ENCODE results near the gene BRD4.

Gene BRD4

GRCh38 chr19:15247107-15248014 lies 85.0 kb downstream of the BRD4 start:
- no peak for DNase-seq

- DNase-seq: no peak
These were observed 86.2 kb downstream of the BRD4 start for GRCh38 chr19:15246198-15246481.

GRCh38 chr19:15245370-15246197 lies 86.8 kb downstream of the BRD4 start:
- no peak for DNase-seq

DNA sequence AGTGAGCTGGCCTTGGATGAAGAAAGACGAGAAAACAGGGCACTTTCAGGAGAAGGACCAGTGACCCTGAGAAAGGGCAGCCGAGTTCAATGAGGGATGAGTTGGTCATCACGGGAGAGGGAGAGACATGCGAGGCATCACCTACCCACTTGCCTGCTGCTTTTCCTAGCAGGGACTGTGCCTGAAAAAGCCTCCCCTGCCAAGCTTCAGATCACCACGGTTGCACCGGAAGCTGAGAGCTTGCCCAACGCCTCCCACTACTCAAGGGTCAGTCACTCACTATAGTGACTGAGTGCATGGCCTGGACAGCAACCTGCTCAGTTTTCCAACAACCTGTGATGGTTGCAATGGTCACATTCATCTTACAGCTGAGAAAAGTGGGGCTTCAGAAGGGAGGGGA lies 87.5 kb downstream of the BRD4 start:
- DNase-seq: no peak

GRCh38 chr19:15244106-15244803 lies 88.1 kb downstream of the BRD4 start:
- no peak for DNase-seq

GRCh38 chr19:15243236-15243957 lies 88.9 kb downstream of the BRD4 start:
- DNase-seq: no peak

DNA sequence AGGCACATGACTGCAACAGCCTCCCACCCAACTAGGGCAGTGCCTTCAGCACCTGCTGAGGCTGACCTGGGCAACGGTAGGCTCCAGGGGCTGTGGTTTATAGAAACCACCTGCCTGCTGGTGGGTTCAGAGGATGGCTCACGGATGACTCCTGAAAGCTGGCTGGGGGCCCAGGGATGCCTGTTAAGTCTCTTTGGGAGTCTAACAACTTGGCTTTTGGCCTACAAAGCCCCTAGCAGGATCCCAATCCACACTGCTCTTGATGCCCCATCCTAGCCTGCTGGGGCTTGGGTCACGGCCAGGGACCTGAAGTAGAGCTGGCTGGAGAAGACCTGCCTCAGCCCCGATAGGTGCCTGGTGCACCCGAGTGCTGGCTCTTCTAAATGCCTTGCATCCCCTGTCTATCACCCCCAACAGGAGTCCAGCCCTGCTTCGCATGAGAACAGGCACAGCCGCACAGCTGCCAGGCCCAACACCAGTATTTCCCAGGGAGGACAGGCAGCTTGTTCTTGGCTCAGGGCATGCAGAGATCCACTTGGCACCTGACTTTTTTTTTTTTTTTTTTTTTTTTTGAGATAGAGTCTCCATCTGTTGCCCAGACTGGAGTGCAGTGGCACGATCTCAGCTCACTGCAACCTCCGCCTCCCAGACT lies 91.0 kb downstream of the BRD4 start:
- no peak for DNase-seq

DNA sequence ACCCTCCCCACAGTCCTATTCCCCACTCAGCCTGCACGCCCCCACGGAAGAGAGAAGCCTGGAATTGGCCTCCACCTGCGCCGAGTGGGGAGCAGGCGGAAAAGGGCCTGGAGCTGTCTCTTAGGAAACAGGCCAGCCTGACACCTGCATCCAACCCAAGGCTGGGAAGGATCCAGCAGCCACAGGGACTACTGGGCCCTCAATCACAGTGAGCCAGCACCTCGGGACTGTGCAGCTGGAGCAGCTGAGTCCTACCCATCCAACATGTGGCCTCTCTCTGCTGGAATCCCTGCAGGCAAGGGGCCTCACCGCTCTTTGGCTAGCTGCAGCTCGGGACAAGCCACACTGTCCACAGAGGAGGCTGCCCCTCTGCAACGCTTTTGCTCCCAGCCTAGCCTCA lies 91.8 kb downstream of the BRD4 start:
- no peak for DNase-seq

DNA sequence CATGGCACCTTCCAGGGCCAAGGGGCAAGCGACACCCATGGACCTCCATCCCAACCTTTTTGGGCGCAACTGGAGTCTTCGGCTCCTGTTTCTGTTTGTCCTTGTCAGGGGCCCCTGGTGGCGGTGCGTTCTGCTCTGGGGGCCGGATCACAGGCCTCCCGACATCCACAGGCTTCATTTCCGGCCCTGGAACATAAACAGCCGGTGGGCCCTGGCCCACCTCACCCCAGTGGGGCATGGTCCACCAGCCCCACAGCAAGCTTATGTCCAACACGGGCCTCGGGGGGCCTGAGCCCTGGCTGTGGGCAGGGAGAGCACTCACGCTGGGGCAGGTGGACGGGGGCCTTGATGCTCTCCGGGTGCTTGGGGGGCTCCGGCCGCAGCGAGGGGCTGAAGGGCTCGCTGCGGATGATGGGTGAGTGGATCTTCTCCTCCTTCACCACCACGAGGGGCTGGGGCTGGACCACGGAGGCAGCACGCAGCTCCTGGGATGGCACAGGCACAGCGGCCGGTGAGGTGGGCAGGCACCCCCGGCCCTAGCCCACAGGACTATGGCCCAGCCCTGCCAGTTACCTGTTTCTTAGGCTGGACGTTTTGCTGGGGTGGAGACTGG lies 92.9 kb downstream of the BRD4 start:
- no peak for DNase-seq

GRCh38 chr19:15238639-15239155 lies 93.6 kb downstream of the BRD4 start:
- DNase-seq: no peak

DNA sequence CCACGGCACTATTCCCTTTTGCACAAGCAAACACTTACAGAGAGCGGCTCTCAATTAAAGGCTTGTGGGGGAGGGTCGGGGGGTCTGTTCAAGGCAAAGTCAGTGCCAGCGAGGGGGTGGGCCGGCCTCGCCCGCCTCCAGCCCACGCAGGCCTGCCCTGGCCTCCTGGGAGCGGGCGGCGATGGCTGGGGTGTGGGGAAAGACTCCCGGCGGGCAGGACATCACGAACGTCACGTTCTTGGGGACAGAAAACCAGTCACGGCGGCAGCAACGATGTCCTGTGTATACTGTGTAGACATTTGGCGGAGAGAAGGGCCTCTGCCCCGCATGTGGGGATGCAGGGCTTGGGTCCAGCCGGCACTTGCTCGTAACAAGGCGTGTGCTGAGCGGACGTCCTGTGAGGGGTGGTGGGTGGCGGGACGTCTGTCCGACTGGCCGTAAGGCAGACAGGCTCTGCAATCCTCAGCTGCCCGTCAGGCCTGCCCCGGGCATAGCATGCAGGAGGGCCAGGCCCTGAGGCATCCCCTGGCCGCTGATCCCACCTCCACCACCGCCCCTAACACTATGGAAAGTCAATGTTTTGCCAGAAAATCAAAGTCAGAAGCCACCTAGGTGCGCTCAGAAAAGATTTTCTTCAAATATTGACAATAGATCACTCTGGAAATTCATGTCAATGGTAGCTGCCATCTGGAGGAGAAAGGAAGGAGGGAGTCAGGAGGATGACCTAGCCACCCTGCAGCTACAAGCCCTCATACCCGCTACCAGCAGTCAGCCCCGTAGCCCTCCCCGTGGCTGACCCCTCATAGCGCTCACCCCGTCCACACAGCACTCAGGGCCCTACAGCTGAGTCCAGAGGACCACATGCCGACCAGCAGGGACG lies 94.3 kb downstream of the BRD4 start:
- no peak for DNase-seq

GRCh38 chr19:15236886-15237285 lies 95.5 kb downstream of the BRD4 start:
- no peak for DNase-seq

- no peak for DNase-seq
These were observed 96.6 kb downstream of the BRD4 start for GRCh38 chr19:15235781-15236180.

GRCh38 chr19:15234431-15235130 lies 97.8 kb downstream of the BRD4 start:
- DNase-seq: no peak

- DNase-seq: no peak
These were observed 101.1 kb downstream of the BRD4 start for GRCh38 chr19:15231271-15231670.

DNA sequence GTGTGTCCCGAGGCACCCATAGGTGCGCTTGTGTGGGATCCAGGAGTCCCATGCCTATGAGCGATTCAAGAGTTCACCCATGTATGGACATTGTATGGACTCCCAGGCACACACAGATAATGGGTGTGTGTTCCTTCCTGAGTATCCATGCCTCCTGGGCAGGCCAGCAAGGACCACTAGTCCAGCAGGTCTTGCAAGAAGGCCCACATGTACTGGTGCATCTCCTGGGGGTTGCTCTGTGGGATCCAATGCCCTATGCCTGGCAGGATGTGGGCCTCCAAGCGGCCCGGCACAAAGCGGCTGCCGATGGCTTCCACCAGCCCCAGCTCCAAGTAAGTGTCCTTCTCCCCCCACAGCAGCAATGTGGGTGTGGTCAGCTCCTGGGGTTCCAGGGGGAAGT lies 105.1 kb downstream of the BRD4 start:
- no peak for DNase-seq

DNA sequence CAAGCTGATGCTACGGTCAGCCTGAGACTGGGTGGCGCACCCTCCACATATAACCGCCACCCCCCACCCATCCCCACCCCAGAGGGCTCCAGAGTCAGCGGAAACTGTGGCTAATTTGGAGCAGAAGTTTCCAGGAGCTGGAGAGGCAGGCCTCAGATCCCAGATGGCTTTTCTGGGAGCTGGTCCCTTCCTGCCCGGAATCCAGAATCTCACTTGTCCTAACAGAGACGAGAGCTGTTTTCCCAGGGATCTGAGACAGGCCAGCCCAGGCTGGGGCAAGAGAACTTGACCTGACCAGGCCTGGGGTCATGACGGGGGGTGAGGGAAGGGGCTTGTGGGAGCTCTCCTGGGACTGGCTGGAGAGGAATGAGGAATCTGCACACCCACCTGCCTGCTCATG lies 106.6 kb downstream of the BRD4 start:
- DNase-seq: no peak

GRCh38 chr19:15223649-15224361 lies 108.5 kb downstream of the BRD4 start:
- DNase-seq: no peak
